GM21825 (cell line): ENCODE data around the gene RFX5.
A peak's percentile ranks its signal among the peaks of the same experiment; 100 is the strongest.
"Not testable (repeated sequence)": the region's sequence is repeated elsewhere in the genome, so short reads cannot be mapped to it uniquely, and the experiment has no call there.

Experiments
- ATAC-seq: cut with Tn5 transposase; IDR thresholded peaks from one replicate; pipeline ENCODE4 v1.9.1; 2021; ENCODE audit warnings: mild to moderate bottlenecking, moderate library complexity; ENCODE audit not compliant: unreplicated experiment

RFX5 gene

GRCh38 chr1:151362308-151363155 is 15.5 kb upstream of the RFX5 start:
- ATAC-seq, result no peak

DNA sequence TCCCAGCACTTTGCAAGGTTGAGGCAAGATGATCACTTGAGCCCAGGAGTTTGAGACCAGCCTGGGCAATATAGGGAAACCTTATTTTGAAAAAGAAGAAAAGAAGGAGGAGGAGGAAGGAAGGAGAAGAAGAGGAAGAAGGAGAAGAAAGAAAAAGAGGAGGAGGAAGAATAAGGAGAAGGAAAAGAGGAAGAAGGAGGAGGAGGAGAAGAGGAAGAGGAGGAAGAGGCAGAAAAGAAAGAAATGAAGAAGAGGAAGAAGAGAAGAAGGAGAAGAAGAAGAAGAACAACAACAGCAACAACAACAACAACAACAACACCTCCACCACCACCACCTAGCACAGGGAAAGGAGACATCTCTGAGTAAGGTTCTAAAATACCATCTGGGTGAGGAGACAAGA is 14.8 kb upstream of the RFX5 start:
- no peak for ATAC-seq

GRCh38 chr1:151356696-151357095 is 9.6 kb upstream of the RFX5 start:
- ATAC-seq, result no peak

DNA sequence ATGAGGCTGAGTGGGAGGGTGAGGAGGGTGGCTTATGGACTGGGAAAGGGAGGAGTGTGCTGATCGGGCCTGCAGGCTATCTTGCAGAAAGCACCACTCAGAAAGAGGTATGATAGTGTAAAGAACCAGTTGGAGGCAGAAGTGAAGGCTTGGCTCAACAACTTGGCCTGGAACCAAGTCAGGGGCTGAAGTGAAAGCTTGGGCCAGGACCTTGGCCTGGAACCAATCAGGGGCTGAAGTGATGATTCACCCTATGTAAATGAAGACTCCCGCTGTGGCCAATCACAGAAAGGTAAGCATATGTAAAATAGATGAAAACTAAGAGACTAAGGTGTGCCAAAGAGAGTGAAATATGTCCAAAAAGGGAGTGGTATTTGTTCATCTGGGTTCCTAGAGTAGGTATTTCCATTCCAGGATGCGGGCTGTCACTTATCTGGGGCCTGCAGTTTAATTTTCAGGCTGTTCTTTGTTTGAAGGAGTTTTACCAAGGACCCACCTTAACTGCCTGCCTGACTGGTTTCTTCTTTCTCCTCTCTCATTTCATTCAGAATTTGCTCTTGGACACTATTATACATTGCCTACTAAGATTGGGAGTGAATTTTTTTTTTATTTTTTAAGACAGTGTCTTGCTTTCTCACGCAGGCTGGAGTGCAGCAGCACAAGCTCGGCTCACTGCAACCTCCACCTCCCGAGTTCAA is 5.1 kb upstream of the RFX5 start:
- ATAC-seq, result no peak

- ATAC-seq, result not testable (repeated sequence)
Measured at GRCh38 chr1:151350323-151350722, 3.3 kb upstream of the RFX5 start.

DNA sequence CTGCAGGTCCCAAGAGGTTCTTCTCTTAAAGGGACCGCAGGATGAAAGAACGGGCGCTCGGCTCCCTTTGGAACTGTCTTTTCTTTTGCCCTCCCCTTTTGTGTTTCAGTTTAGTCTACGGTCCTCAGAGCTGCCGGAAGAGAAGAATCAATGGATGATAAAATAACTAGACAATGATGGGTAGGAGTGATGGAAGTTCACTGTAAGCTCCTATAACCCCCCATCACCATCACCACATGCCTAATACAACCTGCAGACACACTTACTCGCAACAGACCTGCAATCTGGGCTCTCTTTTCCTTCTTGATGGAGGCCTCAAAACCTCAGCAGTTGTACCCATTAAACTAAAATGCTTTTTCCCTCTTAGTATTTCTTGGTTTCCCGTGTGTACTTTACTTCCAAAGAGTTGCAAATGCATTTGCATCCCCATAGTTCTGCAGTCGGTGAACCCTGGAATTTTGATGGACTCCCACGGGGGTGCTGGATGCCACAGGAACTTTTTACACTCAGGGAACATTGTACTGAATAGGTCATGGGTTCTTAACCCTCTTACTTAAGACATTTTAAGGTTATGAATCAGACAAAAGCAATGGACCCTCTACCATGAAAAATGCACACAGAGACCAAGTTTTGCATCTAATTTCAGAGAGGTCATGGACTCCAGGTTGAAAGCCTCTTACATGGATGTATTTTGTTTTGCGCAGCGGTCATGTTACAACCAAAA is 633 bp upstream of the RFX5 start:
- ATAC-seq, result peak; percentile 14

GRCh38 chr1:151346082-151346768 is 827 bp downstream of the RFX5 start:
- no peak for ATAC-seq

DNA sequence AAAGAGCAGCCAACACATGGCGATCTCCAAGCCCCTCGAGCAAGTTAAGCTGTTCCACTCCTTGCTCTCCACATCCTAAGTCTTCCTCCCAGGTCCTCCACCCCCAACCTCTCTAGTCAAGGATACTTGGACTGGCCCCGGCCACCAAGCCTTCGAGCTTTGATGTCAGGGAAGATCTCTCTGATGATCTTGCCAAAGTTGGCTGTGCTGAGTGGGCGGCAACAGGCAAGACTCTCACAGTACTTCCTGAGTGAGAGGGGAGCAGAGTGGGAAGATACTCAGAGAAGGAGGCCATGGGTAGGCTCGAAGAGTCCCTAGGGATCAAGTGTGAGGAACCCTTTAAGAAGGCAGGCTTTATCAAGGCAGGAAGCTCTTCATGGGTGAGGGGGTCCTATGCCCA is 2.8 kb downstream of the RFX5 start:
- ATAC-seq, result no peak

- no peak for ATAC-seq
Measured at GRCh38 chr1:151343587-151343986, 3.5 kb downstream of the RFX5 start.

- no peak for ATAC-seq
Measured at GRCh38 chr1:151342569-151342968, 4.5 kb downstream of the RFX5 start.

GRCh38 chr1:151342021-151342420 is 5.0 kb downstream of the RFX5 start:
- no peak for ATAC-seq

DNA sequence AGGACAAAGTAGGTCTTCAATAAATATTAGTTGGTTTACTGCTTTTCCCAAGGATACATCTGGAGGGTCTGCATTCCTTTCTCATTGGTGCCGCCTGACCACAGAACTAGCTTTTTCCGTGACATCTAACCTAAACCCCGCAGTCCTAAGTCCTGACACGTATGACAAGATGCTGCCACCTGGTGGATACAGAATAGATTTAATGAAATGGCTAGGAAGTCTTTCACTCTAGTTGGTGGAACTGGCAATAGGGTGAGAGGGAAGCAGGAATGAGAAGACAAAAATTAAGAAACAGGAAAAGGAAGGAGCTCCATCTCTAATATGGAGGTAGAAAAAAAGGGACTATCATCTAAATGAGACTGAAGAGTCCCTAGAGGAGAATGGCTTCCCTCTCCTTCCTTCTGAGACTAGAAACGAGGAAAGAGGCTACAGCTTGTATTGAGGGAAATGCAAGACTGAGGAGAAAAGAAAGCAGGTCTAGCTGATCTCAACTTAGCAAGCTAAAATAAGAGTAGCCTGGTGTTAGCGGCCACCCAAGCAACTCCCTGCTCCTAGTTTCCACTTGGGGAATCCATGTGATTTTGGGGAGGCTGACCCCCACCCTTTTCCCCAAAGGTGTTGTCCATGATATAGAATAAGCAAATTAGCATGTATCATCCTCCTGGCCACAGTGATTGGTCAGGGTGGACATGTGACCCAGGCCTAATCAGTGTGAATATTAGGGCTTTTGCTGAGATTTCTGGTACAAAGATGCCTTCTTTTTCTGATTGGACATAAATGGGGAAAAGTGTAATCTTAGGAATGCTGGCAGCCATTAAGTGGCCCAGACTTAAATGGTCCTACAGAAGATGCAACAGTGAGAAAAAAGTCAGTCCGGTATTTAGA is 5.9 kb downstream of the RFX5 start:
- ATAC-seq, result no peak

- no peak for ATAC-seq
Measured at GRCh38 chr1:151336556-151336955, 10.5 kb downstream of the RFX5 start.

DNA sequence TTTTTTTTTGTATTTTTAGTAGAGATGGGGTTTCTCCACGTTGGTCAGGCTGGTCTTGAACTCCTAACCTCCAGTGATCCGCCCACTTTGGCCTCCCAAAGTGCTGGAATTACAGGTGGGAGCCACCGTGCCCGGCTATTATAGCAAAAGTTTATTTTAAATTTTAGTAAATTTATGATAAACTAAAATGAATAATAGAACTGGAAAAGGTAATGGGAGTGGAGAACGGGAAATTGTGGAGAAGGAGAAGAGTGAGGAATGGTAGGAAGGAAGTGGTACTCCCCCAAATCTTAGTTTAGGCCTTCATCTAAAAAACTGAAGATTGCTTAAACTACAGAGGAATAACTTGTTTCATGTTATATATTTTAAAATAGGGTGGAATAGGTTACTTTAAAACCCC is 12.2 kb downstream of the RFX5 start:
- ATAC-seq, result no peak

DNA sequence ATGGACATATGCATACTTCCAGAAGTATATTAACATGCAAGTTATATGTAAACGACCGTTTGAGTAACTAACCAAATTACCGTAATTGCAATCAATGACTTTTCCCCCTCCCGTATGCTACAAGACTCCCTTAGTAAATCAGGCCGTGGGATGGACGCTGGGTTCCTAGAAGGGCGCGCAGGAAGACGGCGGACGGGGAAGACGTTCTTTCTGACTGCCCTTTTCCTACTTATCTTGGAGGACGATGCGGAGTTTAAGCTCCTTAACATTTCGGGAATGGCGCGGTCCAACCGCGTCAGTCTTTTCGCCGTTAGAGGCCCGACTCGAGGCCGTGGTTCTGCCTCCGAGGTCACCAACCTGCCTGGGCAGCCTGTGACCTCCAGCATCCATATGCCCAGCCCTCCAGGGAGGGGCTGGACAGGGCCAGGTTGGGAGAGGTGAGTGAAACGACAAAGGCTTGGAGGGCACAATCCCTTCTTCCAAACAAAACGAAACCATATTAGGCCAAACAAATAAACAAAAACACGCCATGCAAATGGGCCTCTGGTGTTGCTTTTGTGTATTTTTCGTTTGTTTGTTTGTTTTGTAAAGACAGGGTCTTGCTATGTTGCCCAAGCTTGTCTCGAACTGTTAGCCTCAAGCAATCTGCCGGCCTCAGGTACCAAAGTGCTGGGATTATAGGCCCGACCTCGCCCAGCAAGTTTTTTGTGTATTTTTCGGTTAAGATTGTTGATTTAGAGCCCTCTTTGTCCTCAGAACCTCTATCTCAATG is 19.0 kb downstream of the RFX5 start:
- ATAC-seq, result no peak

GRCh38 chr1:151327223-151327902 is 19.7 kb downstream of the RFX5 start, which contains the start of gene PI4KB:
Gene PI4KB (minus strand): TSS chr1:151327416. CDS start chr1:151316481, 10,935 bp downstream.
- peak; percentile 82 for ATAC-seq

- ATAC-seq, result peak; percentile 41
Measured at GRCh38 chr1:151326619-151327222, 20.3 kb downstream of the RFX5 start.
